PC-3 (cell line): ENCODE measurements around the gene MADCAM1.

Experiments
- EZH2 ChIP-seq: fragments of 300-600 bp; sonication (generic); IDR thresholded peaks from one replicate; pipeline ENCODE4 v1.6.1; 2017; ENCODE audit warnings: antibody characterized with exemption, mild to moderate bottlenecking, low read length; ENCODE audit not compliant: unreplicated experiment
- EZH2phosphoT487 ChIP-seq: fragments of 300-600 bp; sonication (generic); IDR thresholded peaks from 2 replicates; pipeline ENCODE4 v1.6.1; 2018; ENCODE audit warnings: mild to moderate bottlenecking, antibody characterized with exemption, low read length, borderline replicate concordance
- TF ChIP-seq, protein P1 (sequence below): fragments of 300-600 bp; sonication (generic); conservative IDR thresholded peaks from 2 replicates; pipeline ENCODE4 v1.5.1; 2017; ENCODE audit warnings: antibody characterized with exemption, low read depth, mild to moderate bottlenecking, low read length

DNA sequence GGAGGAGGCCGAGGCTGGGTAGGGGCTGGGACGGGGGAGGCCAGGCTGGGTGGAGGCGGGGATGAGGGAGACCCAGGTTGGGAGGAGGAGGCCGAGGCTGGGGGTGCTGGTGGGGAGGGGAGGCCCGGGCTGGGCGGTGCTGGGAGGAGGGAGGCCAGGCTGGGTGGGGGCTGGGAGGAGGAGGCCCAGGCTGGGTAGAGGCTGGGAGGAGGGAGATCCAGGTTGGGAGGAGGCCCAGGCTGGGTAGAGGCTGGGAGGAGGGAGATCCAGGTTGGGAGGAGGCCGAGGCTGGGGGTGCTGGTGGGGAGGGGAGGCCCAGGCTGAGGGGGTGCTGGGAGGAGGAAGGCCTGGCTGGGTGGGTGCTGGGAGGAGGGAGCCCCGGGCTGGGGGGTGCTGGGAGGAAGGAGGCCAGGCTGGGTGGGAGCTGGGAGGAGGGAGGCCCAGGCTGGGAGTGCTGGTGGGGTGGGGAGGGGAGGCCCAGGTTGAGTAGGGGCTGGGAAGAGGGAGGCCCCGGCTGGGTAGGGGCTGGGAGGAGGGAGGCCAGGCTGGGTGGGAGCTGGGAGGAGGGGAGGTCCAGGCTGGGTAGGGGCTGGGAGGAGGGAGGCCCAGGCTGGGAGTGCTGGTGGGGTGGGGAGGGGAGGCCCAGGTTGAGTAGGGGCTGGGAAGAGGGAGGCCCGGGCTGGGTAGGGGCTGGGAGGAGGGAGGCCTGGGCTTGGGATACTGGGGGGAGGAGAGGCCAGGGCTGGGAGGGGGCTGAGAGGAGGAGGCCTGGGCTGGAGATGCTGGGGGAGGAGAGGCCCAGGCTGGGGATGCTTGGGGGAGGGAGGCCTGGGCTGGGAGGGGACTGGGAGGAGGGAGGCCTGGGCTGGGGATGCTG, 21.7 kb downstream of the MADCAM1 start:
- no peak for TF ChIP-seq EZH2
- TF ChIP-seq, protein P1, sequence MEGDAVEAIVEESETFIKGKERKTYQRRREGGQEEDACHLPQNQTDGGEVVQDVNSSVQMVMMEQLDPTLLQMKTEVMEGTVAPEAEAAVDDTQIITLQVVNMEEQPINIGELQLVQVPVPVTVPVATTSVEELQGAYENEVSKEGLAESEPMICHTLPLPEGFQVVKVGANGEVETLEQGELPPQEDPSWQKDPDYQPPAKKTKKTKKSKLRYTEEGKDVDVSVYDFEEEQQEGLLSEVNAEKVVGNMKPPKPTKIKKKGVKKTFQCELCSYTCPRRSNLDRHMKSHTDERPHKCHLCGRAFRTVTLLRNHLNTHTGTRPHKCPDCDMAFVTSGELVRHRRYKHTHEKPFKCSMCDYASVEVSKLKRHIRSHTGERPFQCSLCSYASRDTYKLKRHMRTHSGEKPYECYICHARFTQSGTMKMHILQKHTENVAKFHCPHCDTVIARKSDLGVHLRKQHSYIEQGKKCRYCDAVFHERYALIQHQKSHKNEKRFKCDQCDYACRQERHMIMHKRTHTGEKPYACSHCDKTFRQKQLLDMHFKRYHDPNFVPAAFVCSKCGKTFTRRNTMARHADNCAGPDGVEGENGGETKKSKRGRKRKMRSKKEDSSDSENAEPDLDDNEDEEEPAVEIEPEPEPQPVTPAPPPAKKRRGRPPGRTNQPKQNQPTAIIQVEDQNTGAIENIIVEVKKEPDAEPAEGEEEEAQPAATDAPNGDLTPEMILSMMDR: no peak
- TF ChIP-seq EZH2phosphoT487: no peak
